ENCODE data around the gene SIGLEC12.
"Not testable (repeated sequence)": the region's sequence is repeated elsewhere in the genome, so short reads cannot be mapped to it uniquely, and the experiment has no call there.

The SIGLEC12 gene

DNA sequence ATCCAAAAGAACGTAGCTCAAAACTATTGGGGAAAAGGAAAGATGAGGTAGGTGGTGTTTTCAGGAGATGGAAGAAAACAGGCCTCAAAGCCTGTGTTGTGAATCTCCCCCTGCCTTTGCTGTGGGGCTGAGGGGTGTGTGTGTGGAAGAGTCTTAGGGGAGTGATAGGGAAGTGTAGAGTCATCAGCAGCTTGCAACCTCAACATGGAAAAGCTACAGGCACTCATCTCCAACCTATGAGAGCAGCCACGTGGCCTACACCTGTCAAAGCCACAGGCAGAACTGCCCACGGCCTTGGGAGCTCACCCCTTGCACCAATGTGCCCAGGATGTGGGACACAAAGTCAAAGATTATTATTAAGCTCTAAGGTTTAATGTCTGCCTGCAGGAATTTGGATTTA lies 4.3 kb upstream of the SIGLEC12 start:
- TF ChIP-seq, protein P1, sequence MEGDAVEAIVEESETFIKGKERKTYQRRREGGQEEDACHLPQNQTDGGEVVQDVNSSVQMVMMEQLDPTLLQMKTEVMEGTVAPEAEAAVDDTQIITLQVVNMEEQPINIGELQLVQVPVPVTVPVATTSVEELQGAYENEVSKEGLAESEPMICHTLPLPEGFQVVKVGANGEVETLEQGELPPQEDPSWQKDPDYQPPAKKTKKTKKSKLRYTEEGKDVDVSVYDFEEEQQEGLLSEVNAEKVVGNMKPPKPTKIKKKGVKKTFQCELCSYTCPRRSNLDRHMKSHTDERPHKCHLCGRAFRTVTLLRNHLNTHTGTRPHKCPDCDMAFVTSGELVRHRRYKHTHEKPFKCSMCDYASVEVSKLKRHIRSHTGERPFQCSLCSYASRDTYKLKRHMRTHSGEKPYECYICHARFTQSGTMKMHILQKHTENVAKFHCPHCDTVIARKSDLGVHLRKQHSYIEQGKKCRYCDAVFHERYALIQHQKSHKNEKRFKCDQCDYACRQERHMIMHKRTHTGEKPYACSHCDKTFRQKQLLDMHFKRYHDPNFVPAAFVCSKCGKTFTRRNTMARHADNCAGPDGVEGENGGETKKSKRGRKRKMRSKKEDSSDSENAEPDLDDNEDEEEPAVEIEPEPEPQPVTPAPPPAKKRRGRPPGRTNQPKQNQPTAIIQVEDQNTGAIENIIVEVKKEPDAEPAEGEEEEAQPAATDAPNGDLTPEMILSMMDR (IDR thresholded peaks at IDR 0.05; ENCODE audit: low read depth, low read length, missing control alignments) = no peak
- DNase-seq (ENCODE audit: low read depth) = no peak
- no peak overlapping the region for H3K4me3 ChIP-seq (ENCODE audit: low read depth, low read length)
- in situ Hi-C loops (cut with HindIII; ENCODE audit: low sequenced_read_pairs) = no loop called here

GRCh38 chr19:51503896-51504295 lies 2.3 kb upstream of the SIGLEC12 start:
- no peak for DNase-seq (ENCODE audit: low read depth)
- in situ Hi-C loops (cut with HindIII; ENCODE audit: low sequenced_read_pairs) = no loop called here
- no peak overlapping the region for H3K4me3 ChIP-seq (ENCODE audit: low read depth, low read length)
- TF ChIP-seq, protein P1 (IDR thresholded peaks at IDR 0.05; ENCODE audit: low read depth, low read length, missing control alignments) = no peak

GRCh38 chr19:51503286-51503817 lies 1.8 kb upstream of the SIGLEC12 start:
- in situ Hi-C loops (cut with HindIII; ENCODE audit: low sequenced_read_pairs) = no loop called here
- no peak overlapping the region for H3K4me3 ChIP-seq (ENCODE audit: low read depth, low read length)
- no peak for DNase-seq (ENCODE audit: low read depth)
- TF ChIP-seq, protein P1 (IDR thresholded peaks at IDR 0.05; ENCODE audit: low read depth, low read length, missing control alignments) = no peak

GRCh38 chr19:51500931-51501330 lies 669 bp downstream of the SIGLEC12 start:
- in situ Hi-C loops (cut with HindIII; ENCODE audit: low sequenced_read_pairs) = not testable (repeated sequence)

DNA sequence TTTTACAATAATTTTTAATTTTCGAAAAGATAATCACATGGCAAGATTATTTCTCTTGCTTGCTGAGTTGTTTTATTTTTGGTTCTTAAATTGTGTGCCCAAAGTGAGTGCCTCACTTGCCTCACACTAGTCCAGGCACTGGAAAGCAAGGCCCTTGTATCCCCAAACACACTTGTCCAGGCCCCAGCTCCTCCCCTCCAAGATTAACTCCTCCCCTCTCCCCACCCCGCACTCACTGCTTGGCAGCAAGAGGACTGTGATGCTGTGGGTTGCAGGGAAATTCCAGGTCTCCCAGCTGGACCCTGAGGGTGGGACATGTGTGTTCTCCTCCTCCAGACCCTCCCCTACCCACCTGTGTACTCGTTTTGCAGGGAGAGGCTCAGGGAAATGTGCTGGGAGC lies 3.9 kb downstream of the SIGLEC12 start:
- in situ Hi-C loops (cut with HindIII; ENCODE audit: low sequenced_read_pairs) = no loop called here
- no peak overlapping the region for H3K4me3 ChIP-seq (ENCODE audit: low read depth, low read length)
- TF ChIP-seq, protein P1 (IDR thresholded peaks at IDR 0.05; ENCODE audit: low read depth, low read length, missing control alignments) = no peak
- DNase-seq (ENCODE audit: low read depth) = no peak

More at GRCh38 chr19:51500931-51501330, 669 bp downstream of the SIGLEC12 start:
- not testable (repeated sequence) for H3K4me3 ChIP-seq (ENCODE audit: low read depth, low read length); DNase-seq (ENCODE audit: low read depth)

GRCh38 chr19:51493776-51494175 lies 7.8 kb downstream of the SIGLEC12 start:
- H3K4me3 ChIP-seq (ENCODE audit: low read depth, low read length) = no peak overlapping the region
- no peak for DNase-seq (ENCODE audit: low read depth)
- in situ Hi-C loops (cut with HindIII; ENCODE audit: low sequenced_read_pairs) = no loop called here
- TF ChIP-seq, protein P1 (IDR thresholded peaks at IDR 0.05; ENCODE audit: low read depth, low read length, missing control alignments) = no peak

- TF ChIP-seq, protein P1 (IDR thresholded peaks at IDR 0.05; ENCODE audit: low read depth, low read length, missing control alignments) = no peak
- in situ Hi-C loops (cut with HindIII; ENCODE audit: low sequenced_read_pairs) = no loop called here
- no peak for DNase-seq (ENCODE audit: low read depth)
- H3K4me3 ChIP-seq (ENCODE audit: low read depth, low read length) = no peak overlapping the region
Measured at GRCh38 chr19:51491586-51491985, 10.0 kb downstream of the SIGLEC12 start.
